NCI-H748 (cell line): ENCODE results near the gene ZNF580.

Source experiments
- DNase-seq: peaks from one replicate; lab custom pipeline; 2025; ENCODE audit not compliant: unreplicated experiment; lab: John Stamatoyannopoulos, UW

The ZNF580 gene

GRCh38 chr19:55656988-55657747, 16.4 kb downstream of the ZNF580 start:
- DNase-seq, result no peak

GRCh38 chr19:55658846-55659459, 18.2 kb downstream of the ZNF580 start:
- DNase-seq, result no peak

GRCh38 chr19:55659822-55660221, 19.0 kb downstream of the ZNF580 start:
- DNase-seq, result no peak

GRCh38 chr19:55660404-55660803, 19.6 kb downstream of the ZNF580 start:
- no peak for DNase-seq

GRCh38 chr19:55660991-55661390, 20.2 kb downstream of the ZNF580 start:
- DNase-seq, result no peak

GRCh38 chr19:55661826-55662225, 21.0 kb downstream of the ZNF580 start:
- no peak for DNase-seq

GRCh38 chr19:55663846-55664536, 23.2 kb downstream of the ZNF580 start:
- no peak for DNase-seq

- DNase-seq, result no peak
These were observed 25.7 kb downstream of the ZNF580 start for GRCh38 chr19:55666343-55667005.

GRCh38 chr19:55667006-55667381, 26.2 kb downstream of the ZNF580 start:
- DNase-seq, result no peak

- DNase-seq, result no peak
These were observed 26.7 kb downstream of the ZNF580 start for GRCh38 chr19:55667511-55667910.

- no peak for DNase-seq
These were observed 27.2 kb downstream of the ZNF580 start for GRCh38 chr19:55667958-55668357.

- DNase-seq, result no peak
These were observed 28.0 kb downstream of the ZNF580 start for GRCh38 chr19:55668603-55669348.

- DNase-seq, result no peak
These were observed 28.8 kb downstream of the ZNF580 start for GRCh38 chr19:55669418-55670279.

- DNase-seq, result peak; percentile 27
These were observed 29.7 kb downstream of the ZNF580 start for GRCh38 chr19:55670280-55671053.

- DNase-seq, result no peak
These were observed 30.2 kb downstream of the ZNF580 start for GRCh38 chr19:55671054-55671378.

GRCh38 chr19:55672418-55672817, 31.6 kb downstream of the ZNF580 start:
- DNase-seq, result no peak

GRCh38 chr19:55673465-55673864, 32.7 kb downstream of the ZNF580 start:
- no peak for DNase-seq

- DNase-seq, result no peak
These were observed 33.1 kb downstream of the ZNF580 start for GRCh38 chr19:55673889-55674288.

GRCh38 chr19:55674459-55674840, 33.6 kb downstream of the ZNF580 start:
- no peak for DNase-seq
